GM12874 (cell line): ENCODE measurements around the gene SSC5D.

Experiments used
- CTCF ChIP-seq: IDR thresholded peaks from 2 replicates; pipeline ENCODE4 v1.5.1; 2011; ENCODE audit warnings: low read depth, mild to moderate bottlenecking, control low read depth, low read length, moderate library complexity; ENCODE audit not compliant: insufficient read depth

The SSC5D gene

GRCh38 chr19:55567708-55568328, 79.6 kb downstream of the SSC5D start:
- no peak for TF ChIP-seq CTCF
